Caco-2 (cell line): ENCODE measurements around the gene CD151. TPM values are rescaled to one million over a fixed set of nuclear protein-coding genes. Genes with fewer than 3 reads are reported as not detected.

ENCODE experiments used
- BruUV-seq: library from RNA; stranded (reverse); fragments of 400-500 nt; replicated peaks from 2 replicates; lab custom pipeline; 2021; lab: Mats Ljungman, UMichigan
- CTCF ChIA-PET: fragments of 300-600 bp; sonication (Branson Sonifier 250); formaldehyde crosslinking; loops from one replicate; lab custom pipeline; 2022; ENCODE audit warnings: antibody characterized with exemption; lab: Charles Lee
- POLR2A ChIA-PET: fragments of 300-600 bp; sonication (Branson Sonifier 250); formaldehyde crosslinking; loops from one replicate; lab custom pipeline; 2022; ENCODE audit warnings: antibody characterized with exemption; lab: Charles Lee
- DNase-seq, 2 experiments: peaks; one replicate each; pipeline versions ENCODE4 v3.0.0 to v3.0.0-alpha.2; 2020 to 2022
- H3K27me3 ChIP-seq: replicated peaks from 2 replicates; pipeline ENCODE4 v1.6.0; 2011; ENCODE audit warnings: low read length; ENCODE audit not compliant: control insufficient read depth, insufficient read depth
- H3K36me3 ChIP-seq: 2 replicates; pipeline ENCODE4 v1.5.1; 2011; ENCODE audit warnings: low read length; ENCODE audit not compliant: control insufficient read depth, insufficient read depth
- H3K4me1 ChIP-seq: fragments of 250-450 bp; sonication (Bioruptor Pico); 2 replicates; pipeline ENCODE4 v1.5.1; 2020; ENCODE audit warnings: mild to moderate bottlenecking
- H3K4me3 ChIP-seq: 2 replicates; pipeline ENCODE4 v1.5.1; 2011; ENCODE audit warnings: low read depth, mild to moderate bottlenecking, control low read depth, low read length
- H3K9me3 ChIP-seq: fragments of 250-450 bp; sonication (Bioruptor Pico); 2 replicates; pipeline ENCODE4 v1.5.1; 2020; ENCODE audit warnings: mild to moderate bottlenecking, moderate library complexity
- H3K27ac Mint-ChIP-seq: one replicate; pipeline ENCODE4 v1.8.0; 2022; ENCODE audit warnings: mixed read lengths; ENCODE audit not compliant: unreplicated experiment
- H3K27me3 Mint-ChIP-seq: one replicate; pipeline ENCODE4 v1.8.0; 2022; ENCODE audit warnings: mixed read lengths; ENCODE audit not compliant: insufficient read depth, unreplicated experiment
- H3K36me3 Mint-ChIP-seq: one replicate; pipeline ENCODE4 v1.8.0; 2022; ENCODE audit warnings: mild to moderate bottlenecking, mixed read lengths; ENCODE audit not compliant: insufficient read depth, unreplicated experiment
- H3K4me1 Mint-ChIP-seq: one replicate; pipeline ENCODE4 v1.8.0; 2022; ENCODE audit warnings: low read depth, mixed read lengths; ENCODE audit not compliant: unreplicated experiment
- H3K4me3 Mint-ChIP-seq: one replicate; pipeline ENCODE4 v1.8.0; 2022; ENCODE audit warnings: mild to moderate bottlenecking, moderate library complexity, mixed read lengths; ENCODE audit not compliant: unreplicated experiment
- H3K9me3 Mint-ChIP-seq: one replicate; pipeline ENCODE4 v1.8.0; 2022; ENCODE audit warnings: mixed read lengths; ENCODE audit not compliant: unreplicated experiment
- intact Hi-C: fragments of 100-400 bp; cut with micrococcal nuclease; formaldehyde crosslinking; loops from one replicate; pipeline ENCODE4 v1.10.0; 2022; ENCODE audit not compliant: unreplicated experiment
- total RNA-seq: library from RNA; stranded (reverse); gene quantifications from 2 replicates; pipeline ENCODE4 v1.2.3, GENCODE V29; 2022
- TF ChIP-seq, protein P1 (sequence below), 2 experiments: fragments of 200-600 bp in 1 of 2; IDR thresholded peaks; 1 replicate in 1 of 2; 2 replicates in 1 of 2; pipeline versions ENCODE4 v1.5.1 to v1.8.0; 2011 to 2022; ENCODE audit warnings: antibody characterized with exemption in 1 of 2, control low read depth in 1 of 2, inconsistent platforms in 1 of 2, low read depth in 1 of 2, low read length in 1 of 2, mild to moderate bottlenecking in 1 of 2, moderate library complexity in 1 of 2; ENCODE audit not compliant: insufficient read depth in 1 of 2, severe bottlenecking in 1 of 2, unreplicated experiment in 1 of 2

Gene CD151
- total RNA-seq, 1 experiment from 2014 or later = 268 TPM

GRCh38 chr11:819129-819931, 13.4 kb upstream of the CD151 start:
- H3K27me3 Mint-ChIP-seq = no peaks in the 10 kb centered on the region
- TF ChIP-seq, protein P1, sequence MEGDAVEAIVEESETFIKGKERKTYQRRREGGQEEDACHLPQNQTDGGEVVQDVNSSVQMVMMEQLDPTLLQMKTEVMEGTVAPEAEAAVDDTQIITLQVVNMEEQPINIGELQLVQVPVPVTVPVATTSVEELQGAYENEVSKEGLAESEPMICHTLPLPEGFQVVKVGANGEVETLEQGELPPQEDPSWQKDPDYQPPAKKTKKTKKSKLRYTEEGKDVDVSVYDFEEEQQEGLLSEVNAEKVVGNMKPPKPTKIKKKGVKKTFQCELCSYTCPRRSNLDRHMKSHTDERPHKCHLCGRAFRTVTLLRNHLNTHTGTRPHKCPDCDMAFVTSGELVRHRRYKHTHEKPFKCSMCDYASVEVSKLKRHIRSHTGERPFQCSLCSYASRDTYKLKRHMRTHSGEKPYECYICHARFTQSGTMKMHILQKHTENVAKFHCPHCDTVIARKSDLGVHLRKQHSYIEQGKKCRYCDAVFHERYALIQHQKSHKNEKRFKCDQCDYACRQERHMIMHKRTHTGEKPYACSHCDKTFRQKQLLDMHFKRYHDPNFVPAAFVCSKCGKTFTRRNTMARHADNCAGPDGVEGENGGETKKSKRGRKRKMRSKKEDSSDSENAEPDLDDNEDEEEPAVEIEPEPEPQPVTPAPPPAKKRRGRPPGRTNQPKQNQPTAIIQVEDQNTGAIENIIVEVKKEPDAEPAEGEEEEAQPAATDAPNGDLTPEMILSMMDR (IDR thresholded peaks at IDR 0.05; ENCODE audit: insufficient read depth in 1 of 2, low read depth in 1 of 2, low read length in 1 of 2, severe bottlenecking in 1 of 2, unreplicated experiment in 1 of 2) = peak; percentile 8 to 23
- ChIA-PET CTCF (interaction anchor here (0.6 to 1.8 kb wide), 7 partner anchors 12 to 1319 kb away, joined by 3 to 10 read pairs (median 3); partner anchors contain the start of genes POLR2L and TSPAN4), POLR2A (interaction anchor here (0.6 to 2.5 kb wide), 22 partner anchors 8 to 273 kb away, joined by 3 to 35 read pairs (median 4); partner anchors contain the start of genes CD151, CHID1, CRACR2B and GATD1)
- H3K36me3 ChIP-seq = peaks cover 2% of the 10 kb centered on the region; the same call in 1 of the 2 replicates
- intact Hi-C loops = loop anchor here (1.0 kb wide), 1 partner anchor 8 kb away; the partner anchor contains the start of gene CRACR2B
- DNase-seq = peak; percentile 92 to 95
- H3K4me3 ChIP-seq = peak overlapping the region; percentile 86
- H3K9me3 ChIP-seq = no peaks in the 10 kb centered on the region
- H3K4me3 Mint-ChIP-seq = peak overlapping the region; percentile 76
- H3K4me1 Mint-ChIP-seq = no peaks in the 10 kb centered on the region
- H3K4me1 ChIP-seq = peaks cover 21% of the 10 kb centered on the region
- no peaks in the 10 kb centered on the region for H3K27me3 ChIP-seq
- peaks cover 61% of the 10 kb centered on the region for H3K36me3 Mint-ChIP-seq
- H3K27ac Mint-ChIP-seq = peak overlapping the region; percentile 66
- no peaks in the 10 kb centered on the region for H3K9me3 Mint-ChIP-seq
- BruUV-seq = no TSS peak

GRCh38 chr11:819943-820649, 12.7 kb upstream of the CD151 start:
- intact Hi-C loops = loop anchor here (1.0 kb wide), 1 partner anchor 7 kb away; the partner anchor contains the start of gene CRACR2B
- POLR2A ChIA-PET = interaction anchor here (0.6 to 2.5 kb wide), 11 partner anchors 8 to 271 kb away, joined by 3 to 35 read pairs (median 5); partner anchors contain the start of genes CD151, CHID1, CRACR2B and GATD1
- peak overlapping the region; percentile 86 for H3K4me3 ChIP-seq

More at GRCh38 chr11:819943-820649, 12.7 kb upstream of the CD151 start:
- TF ChIP-seq, protein P1 (IDR thresholded peaks at IDR 0.05; ENCODE audit: insufficient read depth in 1 of 2, low read depth in 1 of 2, low read length in 1 of 2, severe bottlenecking in 1 of 2, unreplicated experiment in 1 of 2) = no peak
- Histone ChIP-seq H3K36me3 (peaks cover 2% of the 10 kb centered on the region), H3K4me1 (peaks cover 27% of the 10 kb centered on the region), H3K9me3 (no peaks in the 10 kb centered on the region), H3K27me3 (no peaks in the 10 kb centered on the region)
- Mint-ChIP-seq H3K36me3 (peaks cover 61% of the 10 kb centered on the region), H3K4me1 (no peaks in the 10 kb centered on the region), H3K27me3 (no peaks in the 10 kb centered on the region), H3K4me3 (peak overlapping the region; percentile 76), H3K27ac (peak overlapping the region; percentile 39), H3K9me3 (no peaks in the 10 kb centered on the region)
- CTCF ChIA-PET = interaction anchor here (0.6 to 1.8 kb wide), 6 partner anchors 11 to 1318 kb away, joined by 3 to 10 read pairs (median 3); partner anchors contain the start of genes POLR2L and TSPAN4
- peak; percentile 92 for DNase-seq
- BruUV-seq = TSS peak; percentile 58
